ENCODE results near the gene NEURL1B. TPM values are rescaled to one million over a fixed set of nuclear protein-coding genes. Genes with fewer than 3 reads are reported as not detected.

Gene NEURL1B
- polyA plus RNA-seq, 1 of the 3 experiments (the other 2 are of a cell fraction): 2.8 TPM

- 75% methylated on average over 10 of the region's 10 CpGs for WGBS (ENCODE audit: low lambda C conversion rate)
- Histone ChIP-seq H3K9me2 (no peaks in the 10 kb centered on the region), H3K36me3 (replicated peaks in 1 of 2; ENCODE audit: control insufficient read depth in 1 of 2, insufficient read depth in 2 of 2, low read length in 1 of 2) (no peaks in the 10 kb centered on the region), H3F3A (replicated peaks; ENCODE audit: insufficient read depth) (no peaks in the 10 kb centered on the region), H3K79me2 (ENCODE audit: insufficient read depth) (no peaks in the 10 kb centered on the region), H3K4me2 (no peak overlapping the region), H2AFZ (ENCODE audit: low read depth) (no peak overlapping the region), H3K9me3 (no peaks in the 10 kb centered on the region), H4K20me1 (ENCODE audit: insufficient read depth) (no peaks in the 10 kb centered on the region), H3K9ac (no peak overlapping the region), H3K4me3 (ENCODE audit: low read depth in 2 of 2, low read length in 1 of 2) (no peak overlapping the region), H3K27me3 (ENCODE audit: insufficient read depth) (no peaks in the 10 kb centered on the region), H3K4me1 (ENCODE audit: control insufficient read depth in 1 of 2, insufficient read depth in 2 of 2, low read depth in 1 of 2, low read length in 1 of 2) (peaks cover 0 to 17% of the 10 kb centered on the region in 2 experiments; a peak in 1 of 4 replicates), H3K27ac (ENCODE audit: low read depth in 2 of 2, low read length in 1 of 2) (no peak overlapping the region)
- CTCF ChIA-PET: interaction anchor here (1.1 to 5.6 kb wide), 4 partner anchors 11 to 234 kb away, joined by 4 to 44 read pairs (median 4); no protein-coding TSS in a partner anchor
- no peak for DNase-seq
- TF ChIP-seq FOSL2 (IDR thresholded peaks at IDR 0.05; ENCODE audit: borderline replicate concordance, low read depth): peak; percentile 29; the same call in 1 of the 2 replicates
- TF ChIP-seq ELF1 (IDR thresholded peaks at IDR 0.05): no peak
- POLR2A ChIA-PET: no interaction called here
Observed at GRCh38 chr5:172686111-172686510, 45.0 kb downstream of the NEURL1B start.

GRCh38 chr5:172686539-172687390, 45.7 kb downstream of the NEURL1B start:
- H4K20me1 ChIP-seq (ENCODE audit: insufficient read depth): no peaks in the 10 kb centered on the region
- no peak overlapping the region for H3K9ac ChIP-seq
- no peaks in the 10 kb centered on the region for H3K27me3 ChIP-seq (ENCODE audit: insufficient read depth)
- H3F3A ChIP-seq (replicated peaks; ENCODE audit: insufficient read depth): no peaks in the 10 kb centered on the region
- H3K36me3 ChIP-seq (replicated peaks in 1 of 2; ENCODE audit: control insufficient read depth in 1 of 2, insufficient read depth in 2 of 2, low read length in 1 of 2): no peaks in the 10 kb centered on the region
- CTCF ChIA-PET: interaction anchor here (0.7 to 5.6 kb wide), 4 partner anchors 10 to 208 kb away, joined by 3 to 44 read pairs (median 6); no protein-coding TSS in a partner anchor
- H3K9me3 ChIP-seq: no peaks in the 10 kb centered on the region
- WGBS (ENCODE audit: low lambda C conversion rate): 94% methylated on average over 19 of the region's 37 CpGs
- no peak for DNase-seq
- H3K9me2 ChIP-seq: no peaks in the 10 kb centered on the region
- no peak overlapping the region for H3K4me3 ChIP-seq (ENCODE audit: low read depth in 2 of 2, low read length in 1 of 2)
- no peak overlapping the region for H3K27ac ChIP-seq (ENCODE audit: low read depth in 2 of 2, low read length in 1 of 2)
- H3K79me2 ChIP-seq (ENCODE audit: insufficient read depth): no peaks in the 10 kb centered on the region
- POLR2A ChIA-PET: no interaction called here
- no peak overlapping the region for H3K4me2 ChIP-seq
- H3K4me1 ChIP-seq (ENCODE audit: control insufficient read depth in 1 of 2, insufficient read depth in 2 of 2, low read depth in 1 of 2, low read length in 1 of 2): peaks cover 0 to 17% of the 10 kb centered on the region in 2 experiments; a peak in 1 of 4 replicates
- H2AFZ ChIP-seq (ENCODE audit: low read depth): no peak overlapping the region
- no peak for TF ChIP-seq JUND (IDR thresholded peaks at IDR 0.05)
- TF ChIP-seq REST (IDR thresholded peaks at IDR 0.05; ENCODE audit: low read depth, low read length): no peak
- TF ChIP-seq EZH2phosphoT487 (IDR thresholded peaks at IDR 0.05; ENCODE audit: borderline replicate concordance, low read depth): no peak
- TF ChIP-seq, protein P1, sequence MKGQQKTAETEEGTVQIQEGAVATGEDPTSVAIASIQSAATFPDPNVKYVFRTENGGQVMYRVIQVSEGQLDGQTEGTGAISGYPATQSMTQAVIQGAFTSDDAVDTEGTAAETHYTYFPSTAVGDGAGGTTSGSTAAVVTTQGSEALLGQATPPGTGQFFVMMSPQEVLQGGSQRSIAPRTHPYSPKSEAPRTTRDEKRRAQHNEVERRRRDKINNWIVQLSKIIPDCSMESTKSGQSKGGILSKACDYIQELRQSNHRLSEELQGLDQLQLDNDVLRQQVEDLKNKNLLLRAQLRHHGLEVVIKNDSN (IDR thresholded peaks at IDR 0.05; ENCODE audit: borderline replicate concordance, low read depth): no peak
- TF ChIP-seq, protein P2, sequence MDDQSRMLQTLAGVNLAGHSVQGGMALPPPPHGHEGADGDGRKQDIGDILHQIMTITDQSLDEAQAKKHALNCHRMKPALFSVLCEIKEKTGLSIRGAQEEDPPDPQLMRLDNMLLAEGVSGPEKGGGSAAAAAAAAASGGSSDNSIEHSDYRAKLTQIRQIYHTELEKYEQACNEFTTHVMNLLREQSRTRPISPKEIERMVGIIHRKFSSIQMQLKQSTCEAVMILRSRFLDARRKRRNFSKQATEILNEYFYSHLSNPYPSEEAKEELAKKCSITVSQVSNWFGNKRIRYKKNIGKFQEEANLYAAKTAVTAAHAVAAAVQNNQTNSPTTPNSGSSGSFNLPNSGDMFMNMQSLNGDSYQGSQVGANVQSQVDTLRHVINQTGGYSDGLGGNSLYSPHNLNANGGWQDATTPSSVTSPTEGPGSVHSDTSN (IDR thresholded peaks at IDR 0.05): no peak
- no peak for TF ChIP-seq RAD21 (IDR thresholded peaks at IDR 0.05; ENCODE audit: low read length)
- no peak for TF ChIP-seq NRF1 (IDR thresholded peaks at IDR 0.05; ENCODE audit: low read depth, low read length)
- TF ChIP-seq SIN3A (IDR thresholded peaks at IDR 0.05; ENCODE audit: borderline replicate concordance, low read depth, low read length): no peak
- no peak for TF ChIP-seq MEF2A (IDR thresholded peaks at IDR 0.05; ENCODE audit: borderline replicate concordance, low read depth)
- no peak for TF ChIP-seq FOXM1 (IDR thresholded peaks at IDR 0.05; ENCODE audit: low read depth)
- TF ChIP-seq MXI1 (IDR thresholded peaks at IDR 0.05; ENCODE audit: low read depth, low read length): no peak
- no peak for TF ChIP-seq CHD2 (IDR thresholded peaks at IDR 0.05; ENCODE audit: low read length, partially characterized antibody)
- no peak for TF ChIP-seq TAF1 (IDR thresholded peaks at IDR 0.05; ENCODE audit: borderline replicate concordance, low read depth, low read length)
- no peak for TF ChIP-seq YY1 (IDR thresholded peaks at IDR 0.05; ENCODE audit: low read depth)
- no peak for TF ChIP-seq TCF12 (IDR thresholded peaks at IDR 0.05)
- no peak for TF ChIP-seq SMC3 (IDR thresholded peaks at IDR 0.05; ENCODE audit: low read depth, low read length)
- no peak for TF ChIP-seq RFX5 (IDR thresholded peaks at IDR 0.05; ENCODE audit: low read length)
- TF ChIP-seq MAX (IDR thresholded peaks at IDR 0.05; ENCODE audit: low read depth): no peak
